HUES64 (cell line): ENCODE data around the gene EIF3I.

Source experiments
- H3K27ac ChIP-seq: 2 replicates; pipeline ENCODE4 v1.7.0; 2013; ENCODE audit warnings: low read depth, low read length, inconsistent platforms
- H3K27me3 ChIP-seq: 2 replicates; pipeline ENCODE4 v1.6.1; 2013; ENCODE audit warnings: mild to moderate bottlenecking, low read length; ENCODE audit not compliant: insufficient read depth
- H3K36me3 ChIP-seq: 2 replicates; pipeline ENCODE4 v1.6.1; 2013; ENCODE audit warnings: mild to moderate bottlenecking, low read length; ENCODE audit not compliant: insufficient read depth
- H3K4me1 ChIP-seq: 2 replicates; pipeline ENCODE4 v1.6.1; 2013; ENCODE audit warnings: mild to moderate bottlenecking, low read length, moderate library complexity; ENCODE audit not compliant: insufficient read depth
- H3K4me3 ChIP-seq: 2 replicates; pipeline ENCODE4 v1.5.1; 2013; ENCODE audit warnings: mild to moderate bottlenecking, low read length, moderate library complexity
- H3K9ac ChIP-seq: 2 replicates; pipeline ENCODE4 v1.6.1; 2013; ENCODE audit warnings: mild to moderate bottlenecking, low read depth, low read length
- H3K9me3 ChIP-seq: 2 replicates; pipeline ENCODE4 v1.6.1; 2013; ENCODE audit warnings: low read depth, low read length; ENCODE audit not compliant: insufficient read depth
- WGBS: fragments of 150-250, 120-280 bp; methylation state at CpG from one replicate; pipeline ENCODE4 v1.1.7; 2013; ENCODE audit warnings: missing lambda C conversion rate; 5-methylcytosine and 5-hydroxymethylcytosine counted together

The EIF3I gene

DNA sequence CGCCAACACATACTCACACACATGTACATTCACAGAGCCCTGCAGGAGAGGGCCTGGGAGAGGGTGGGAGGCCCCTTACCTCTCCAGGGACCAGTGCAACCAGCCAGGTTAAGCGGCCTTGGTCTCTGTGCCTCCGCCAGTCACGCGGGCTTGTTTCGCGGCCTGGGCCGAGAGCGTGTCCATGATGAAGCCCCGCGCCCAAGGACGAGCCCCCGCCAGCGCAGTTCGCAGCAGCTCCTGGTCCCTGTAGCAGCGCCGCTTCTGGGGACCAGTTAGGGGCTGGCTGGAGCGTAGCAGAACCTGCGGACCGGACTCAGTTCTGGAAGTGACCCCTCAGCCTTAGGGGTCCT lies 17.6 kb downstream of the EIF3I start:
- Histone ChIP-seq H3K4me3 (peak overlapping the region; percentile 64), H3K9ac (peak overlapping the region; percentile 78)
- WGBS: 4% methylated on average over 19 of the region's 20 CpGs

DNA sequence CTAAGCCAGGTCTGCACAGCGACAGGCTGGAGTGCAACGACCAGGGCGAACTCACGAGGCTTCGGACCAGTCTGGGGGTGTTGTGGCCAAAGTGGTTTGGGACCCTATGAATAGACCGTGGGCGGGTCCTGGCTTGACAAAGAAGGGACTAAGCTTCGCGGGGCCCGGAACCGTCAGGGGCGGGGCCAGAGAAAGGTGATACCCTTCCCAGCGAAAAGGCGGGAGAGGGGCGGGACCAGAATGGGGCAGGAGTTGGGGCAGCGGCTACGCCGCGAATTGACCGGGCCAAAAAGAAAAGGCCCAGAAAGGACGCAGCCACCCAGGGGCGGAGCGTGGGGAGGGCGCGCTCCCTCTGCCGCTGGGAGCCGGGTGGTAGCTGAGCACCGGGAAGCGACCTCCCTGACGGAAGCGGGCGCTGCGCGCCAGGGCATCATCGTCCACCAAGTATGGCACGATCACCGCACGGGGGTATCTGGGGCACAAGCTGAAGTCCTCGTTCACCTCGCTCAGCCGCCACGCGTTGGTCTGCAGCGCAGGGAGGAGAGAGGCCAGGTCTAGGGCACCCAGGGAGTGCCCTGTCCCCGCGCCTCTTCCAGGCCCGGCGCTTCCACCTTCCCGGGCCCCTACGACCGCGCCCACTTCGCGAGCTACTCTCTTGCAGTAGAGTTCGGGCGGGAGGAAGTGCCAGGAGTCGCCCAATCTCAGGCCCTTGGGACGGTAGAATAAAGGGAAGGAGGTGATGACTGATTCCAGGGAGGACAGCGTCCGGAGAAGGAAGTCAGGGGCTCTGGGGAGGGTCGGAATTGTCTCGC lies 18.1 kb downstream of the EIF3I start:
- Histone ChIP-seq H3K4me1 (peaks cover 10% of the 10 kb centered on the region), H3K9ac (peak overlapping the region; percentile 78), H3K27ac (peak overlapping the region; percentile 67), H3K4me3 (peak overlapping the region; percentile 64), H3K36me3 (peaks cover 7% of the 10 kb centered on the region; the same call in 1 of the 2 replicates), H3K9me3 (no peaks in the 10 kb centered on the region), H3K27me3 (no peaks in the 10 kb centered on the region)
- under 1% methylated on average over 62 of the region's 62 CpGs for WGBS

More for the DNA sequence above, 17.6 kb downstream of the EIF3I start:
- no peaks in the 10 kb centered on the region for H3K9me3 ChIP-seq
- H3K36me3 ChIP-seq: peaks cover 11% of the 10 kb centered on the region
- H3K27me3 ChIP-seq: no peaks in the 10 kb centered on the region
- peak overlapping the region; percentile 67 for H3K27ac ChIP-seq
- H3K4me1 ChIP-seq: peaks cover 10% of the 10 kb centered on the region

DNA sequence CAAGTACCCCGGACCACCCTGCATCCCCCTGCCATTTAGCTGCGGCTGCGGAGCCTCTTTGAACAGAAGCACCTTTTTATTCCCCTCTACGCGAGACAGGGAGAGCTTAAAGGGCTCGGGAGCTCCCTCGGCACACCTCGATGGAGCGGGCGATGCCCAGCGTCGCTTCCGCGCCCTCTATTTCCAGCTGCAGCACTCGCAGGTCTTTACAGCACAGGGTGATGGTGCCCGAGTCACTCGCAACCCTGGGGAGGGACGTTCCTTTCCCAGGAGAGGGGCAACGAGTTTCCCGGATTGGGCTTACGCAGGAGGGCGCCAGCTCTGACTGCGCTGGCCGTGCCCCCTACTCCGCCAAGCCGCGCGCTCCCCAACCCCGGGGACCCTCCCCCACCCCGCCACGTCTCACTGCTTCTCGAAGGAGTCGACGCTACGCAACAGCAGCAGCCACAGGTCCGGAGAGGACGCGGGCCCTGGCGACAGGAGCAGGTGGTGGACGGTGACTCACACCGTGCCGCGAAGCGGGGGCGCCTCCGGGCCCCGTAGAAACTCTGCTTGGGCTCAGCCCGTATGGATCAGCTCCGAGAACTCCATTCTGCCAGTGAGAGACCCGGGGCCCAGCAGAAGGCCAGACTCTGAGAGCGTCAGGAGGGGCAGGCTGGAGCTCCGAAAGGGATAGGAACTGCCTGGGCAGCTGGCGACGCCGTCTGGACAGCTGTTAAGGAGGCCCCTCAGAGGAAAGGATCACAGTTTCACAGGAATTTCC lies 19.0 kb downstream of the EIF3I start:
- Histone ChIP-seq H3K4me3 (peak overlapping the region; percentile 64), H3K36me3 (0 out of 2 replicates have a peak, but pooled peaks cover 2% of the 10 kb centered on the region), H3K27me3 (no peaks in the 10 kb centered on the region), H3K9ac (peak overlapping the region; percentile 65), H3K9me3 (no peaks in the 10 kb centered on the region), H3K27ac (peak overlapping the region; percentile 64), H3K4me1 (peaks cover 10% of the 10 kb centered on the region)
- WGBS: under 1% methylated on average over 55 of the region's 55 CpGs

DNA sequence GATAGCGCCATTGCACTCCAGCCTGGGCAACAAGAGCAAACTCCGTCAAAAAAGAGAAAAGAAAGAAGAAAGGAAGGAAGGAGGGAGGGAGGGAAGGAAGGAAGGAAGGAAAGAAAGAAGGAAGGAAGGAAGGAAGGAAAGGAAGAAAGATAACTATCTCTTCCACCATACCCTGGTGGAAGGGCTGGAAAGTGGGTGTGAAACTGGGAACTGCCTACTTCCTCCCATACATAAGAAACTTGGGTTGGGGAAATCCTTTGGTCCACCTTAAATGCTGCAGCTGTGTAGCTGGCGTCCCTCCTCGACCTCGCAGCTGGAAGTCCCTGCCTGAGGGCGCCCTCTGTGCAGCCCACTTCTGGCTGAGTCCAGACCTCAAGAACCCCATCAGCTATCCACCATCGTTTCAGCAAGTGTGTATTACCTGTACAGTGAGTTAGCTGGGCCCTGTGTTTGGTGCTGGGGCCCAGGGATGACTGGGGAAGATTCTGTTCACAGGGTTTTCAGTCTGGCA lies 20.2 kb downstream of the EIF3I start:
- Histone ChIP-seq H3K9ac (no peak overlapping the region; the same call in 1 of the 2 replicates), H3K4me3 (peak overlapping the region; percentile 25), H3K27ac (0 out of 2 replicates have a peak overlapping the region, but pooled peaks have one; percentile 29), H3K27me3 (no peaks in the 10 kb centered on the region), H3K9me3 (no peaks in the 10 kb centered on the region), H3K36me3 (no peaks in the 10 kb centered on the region), H3K4me1 (peaks cover 10% of the 10 kb centered on the region)
- WGBS: 35% methylated on average over 6 of the region's 7 CpGs

DNA sequence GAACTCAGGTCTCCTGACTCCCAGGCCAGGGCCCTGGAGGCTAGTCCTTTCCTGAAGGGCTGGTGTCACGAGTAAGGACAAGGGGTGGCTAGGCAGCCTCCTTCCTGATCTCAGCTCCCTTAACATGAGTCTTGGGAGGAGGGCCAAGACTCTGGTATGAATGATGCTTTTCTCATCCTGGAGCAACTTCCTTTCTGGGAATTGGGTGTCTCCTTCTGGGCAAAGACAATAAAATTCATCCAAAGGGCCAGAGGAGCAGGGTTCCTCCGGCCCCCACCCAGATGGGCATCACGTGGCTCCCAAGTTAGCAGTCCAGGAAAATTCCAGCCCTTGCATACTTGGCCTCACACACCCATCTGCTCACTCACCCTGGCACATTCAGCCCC lies 24.7 kb downstream of the EIF3I start, which contains the start of gene FAM167B:
TSS of gene FAM167B (plus strand) at position 335 of the 386 bp plus-strand sequence. CDS start 200 bp downstream, outside the sequence.
- Histone ChIP-seq H3K4me1 (peaks cover 20% of the 10 kb centered on the region), H3K4me3 (no peak within 1 kb of the TSS), H3K9me3 (no peaks in the 10 kb centered on the region), H3K9ac (no peak within 1 kb of the TSS), H3K36me3 (no peaks in the 10 kb centered on the region), H3K27ac (no peak within 1 kb of the TSS), H3K27me3 (no peaks in the 10 kb centered on the region)
- 92% methylated on average over 3 of the region's 3 CpGs for WGBS

DNA sequence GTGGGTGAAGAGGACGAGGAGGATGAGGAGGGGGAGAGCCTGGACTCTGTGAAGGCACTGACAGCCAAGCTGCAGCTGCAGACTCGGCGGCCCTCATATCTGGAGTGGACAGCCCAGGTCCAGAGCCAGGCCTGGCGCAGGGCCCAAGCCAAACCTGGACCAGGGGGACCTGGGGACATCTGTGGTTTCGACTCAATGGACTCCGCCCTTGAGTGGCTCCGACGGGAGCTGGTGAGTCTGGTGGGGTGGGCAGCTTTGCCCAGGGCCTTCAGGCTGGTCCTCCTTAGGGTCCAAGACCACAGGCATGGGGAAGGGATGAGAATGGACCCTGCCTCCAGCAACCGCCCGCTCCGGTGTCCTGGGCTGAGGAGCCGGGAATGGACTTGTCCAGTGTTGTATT lies 25.2 kb downstream of the EIF3I start:
- H3K27me3 ChIP-seq: no peaks in the 10 kb centered on the region
- no peaks in the 10 kb centered on the region for H3K9me3 ChIP-seq
- H3K4me1 ChIP-seq: peaks cover 17% of the 10 kb centered on the region
- no peaks in the 10 kb centered on the region for H3K36me3 ChIP-seq
- 92% methylated on average over 12 of the region's 12 CpGs for WGBS
- H3K27ac ChIP-seq: no peak overlapping the region
- no peak overlapping the region for H3K4me3 ChIP-seq
- no peak overlapping the region for H3K9ac ChIP-seq

DNA sequence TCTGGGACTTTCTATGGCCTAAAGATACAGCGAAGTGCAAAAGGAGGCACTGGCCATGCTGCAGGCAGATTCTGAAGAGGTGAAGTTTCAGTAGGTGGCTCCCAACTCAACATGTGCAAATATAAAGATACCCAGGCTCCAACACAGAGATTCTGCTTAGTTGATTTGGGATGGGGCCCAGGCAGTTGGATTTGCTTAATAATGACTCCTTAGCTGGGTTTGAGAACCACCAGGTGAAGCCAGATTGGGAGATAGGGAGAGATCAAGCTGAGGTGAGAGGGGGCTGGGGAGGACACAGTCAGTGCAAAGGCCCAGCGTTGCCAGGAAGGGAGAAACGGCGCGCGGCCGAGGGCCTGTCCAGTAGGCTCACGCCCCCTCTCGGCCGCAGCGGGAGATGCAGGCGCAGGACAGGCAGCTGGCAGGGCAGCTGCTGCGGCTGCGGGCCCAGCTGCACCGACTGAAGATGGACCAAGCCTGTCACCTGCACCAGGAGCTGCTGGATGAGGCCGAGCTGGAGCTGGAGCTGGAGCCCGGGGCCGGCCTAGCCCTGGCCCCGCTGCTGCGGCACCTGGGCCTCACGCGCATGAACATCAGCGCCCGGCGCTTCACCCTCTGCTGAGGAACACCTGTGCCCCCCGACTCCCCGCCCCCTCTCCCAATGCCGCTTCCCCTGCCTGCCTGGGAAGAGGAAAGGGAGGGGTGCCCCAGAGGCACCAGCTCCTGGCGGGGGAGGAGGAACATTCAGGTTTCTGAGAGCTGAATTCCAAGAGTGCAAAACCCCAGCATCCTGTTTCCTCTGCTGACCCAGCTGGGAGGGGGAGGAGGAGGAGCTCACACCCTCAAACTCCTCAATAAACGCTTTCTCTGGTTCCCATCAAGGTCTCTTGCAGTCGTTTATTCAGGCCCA lies 26.0 kb downstream of the EIF3I start:
- 7% methylated on average over 27 of the region's 31 CpGs for WGBS
- Histone ChIP-seq H3K4me1 (peaks cover 13% of the 10 kb centered on the region), H3K9ac (no peak overlapping the region), H3K27ac (peak overlapping the region; percentile 63; the same call in 1 of the 2 replicates), H3K4me3 (peak overlapping the region; percentile 46), H3K9me3 (no peaks in the 10 kb centered on the region), H3K27me3 (no peaks in the 10 kb centered on the region), H3K36me3 (no peaks in the 10 kb centered on the region)

DNA sequence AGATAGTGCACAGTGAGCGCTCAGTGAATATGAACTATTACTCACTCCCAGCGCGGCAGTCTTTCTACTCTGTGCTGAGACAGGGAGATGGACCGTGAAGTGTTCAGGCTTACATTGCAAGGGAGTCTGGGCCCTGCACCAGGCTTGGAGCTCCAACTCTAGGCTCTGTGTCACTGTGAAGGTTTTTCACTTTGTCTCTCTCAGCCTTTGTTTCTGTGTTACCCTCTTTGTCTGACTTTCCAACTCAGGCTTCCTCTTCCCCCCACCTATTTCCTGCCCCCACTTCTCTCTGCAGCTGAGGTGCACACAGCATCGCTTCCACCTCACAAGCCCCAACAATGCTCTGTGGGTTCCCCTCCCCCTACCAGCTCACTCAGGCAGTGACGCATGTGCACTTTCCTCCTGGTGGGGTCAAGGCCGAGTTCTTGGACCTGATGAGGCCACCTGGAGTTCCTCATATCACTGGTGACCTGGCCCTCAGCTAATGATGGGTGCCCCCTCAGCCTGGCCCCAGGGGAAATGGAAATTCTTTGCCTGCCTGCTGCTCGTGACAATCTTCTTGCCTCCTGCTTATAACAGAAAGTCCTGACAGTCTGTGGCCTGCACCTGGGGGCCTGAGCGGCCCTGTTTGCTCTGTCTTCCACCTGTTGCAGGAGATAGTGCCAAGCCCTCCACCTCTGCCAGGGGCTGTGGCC lies 27.8 kb downstream of the EIF3I start:
- H3K27ac ChIP-seq: no peak overlapping the region
- no peaks in the 10 kb centered on the region for H3K27me3 ChIP-seq
- H3K4me3 ChIP-seq: no peak overlapping the region
- peaks cover 13% of the 10 kb centered on the region for H3K4me1 ChIP-seq
- no peaks in the 10 kb centered on the region for H3K36me3 ChIP-seq
- no peak overlapping the region for H3K9ac ChIP-seq
- no peaks in the 10 kb centered on the region for H3K9me3 ChIP-seq
- 65% methylated on average over 9 of the region's 9 CpGs for WGBS

DNA sequence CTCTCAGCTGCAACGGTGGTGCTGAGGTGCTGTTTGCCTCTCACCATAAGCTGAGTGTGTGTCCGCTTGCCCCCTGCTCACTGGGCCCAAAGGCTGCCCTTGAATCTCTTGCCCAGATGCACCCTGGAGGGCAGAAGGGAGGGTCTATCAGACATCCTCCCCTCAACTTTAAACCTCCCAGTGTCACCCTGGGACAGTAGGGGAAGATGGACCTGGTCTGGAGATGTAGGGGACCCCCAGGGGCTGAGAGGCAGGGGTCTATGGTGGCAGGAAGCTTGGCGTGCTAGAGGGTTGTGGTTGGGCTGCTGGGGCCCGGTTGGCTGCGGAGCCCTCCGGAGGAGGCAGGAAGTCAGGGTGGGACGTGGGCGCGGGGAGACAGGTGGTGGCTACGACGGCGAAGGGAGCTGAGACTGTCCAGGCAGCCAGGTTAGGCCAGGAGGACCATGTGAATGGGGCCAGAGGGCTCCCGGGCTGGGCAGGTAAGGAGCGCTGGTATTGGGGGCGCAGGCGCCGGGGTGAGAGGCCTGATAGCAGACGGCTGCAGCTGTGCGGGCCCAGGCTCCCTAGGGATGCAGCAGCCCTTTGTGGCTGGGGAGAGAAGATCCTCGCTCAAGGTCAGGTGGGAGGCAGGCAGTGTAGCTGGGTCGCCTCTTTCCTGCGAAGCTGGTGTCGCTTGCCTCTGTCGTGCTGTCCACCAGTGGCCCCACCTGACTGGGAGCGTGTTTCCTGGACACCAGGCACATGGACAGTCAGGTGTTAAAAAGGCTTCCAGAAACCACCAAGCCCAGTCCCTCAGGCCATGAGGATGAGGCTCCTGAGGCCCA lies 28.9 kb downstream of the EIF3I start, which contains the start of gene LCK:
TSS of gene LCK (plus strand) at position 373 of the 824 bp plus-strand sequence. CDS start 23,065 bp downstream, outside the sequence.
- no peaks in the 10 kb centered on the region for H3K9me3 ChIP-seq
- H3K27me3 ChIP-seq: no peaks in the 10 kb centered on the region
- H3K4me3 ChIP-seq: no peak within 1 kb of the TSS
- no peaks in the 10 kb centered on the region for H3K36me3 ChIP-seq
- H3K9ac ChIP-seq: no peak within 1 kb of the TSS
- peaks cover 13% of the 10 kb centered on the region for H3K4me1 ChIP-seq
- 89% methylated on average over 25 of the region's 25 CpGs for WGBS
- H3K27ac ChIP-seq: no peak within 1 kb of the TSS
